SK-N-SH treated with all-trans-retinoic acid at 6 μM for 48 hours (cell line): Measurements from ENCODE around the gene KERA.

Source experiments
- ARNTL ChIP-seq: fragments of 450-650 bp; formaldehyde crosslinking; IDR thresholded peaks from 2 replicates; pipeline ENCODE4 v1.5.0; 2020; ENCODE audit warnings: low read depth, mild to moderate bottlenecking, moderate library complexity, borderline replicate concordance
- TCF4 ChIP-seq: fragments of 250-450 bp; sonication (Bioruptor Pico); IDR thresholded peaks from 2 replicates; pipeline ENCODE4 v1.8.0; 2021; ENCODE audit warnings: mild to moderate bottlenecking, moderate library complexity, borderline replicate concordance
- ZFP3 ChIP-seq: fragments of 250-450 bp; sonication (Bioruptor Pico); IDR thresholded peaks from 2 replicates; pipeline ENCODE4 v1.5.0; 2020; ENCODE audit warnings: mild to moderate bottlenecking, moderate library complexity
- ZNF8 ChIP-seq: fragments of 450-650 bp; formaldehyde crosslinking; IDR thresholded peaks from 2 replicates; pipeline ENCODE4 v1.5.0; 2020; ENCODE audit warnings: mild to moderate bottlenecking, moderate library complexity

GRCh38 chr12:91043408-91043807 lies 14.4 kb downstream of the KERA start:
- TF ChIP-seq ARNTL (CRISPR knock-in tag) (no peak), TCF4 (CRISPR knock-in tag) (no peak), ZFP3 (CRISPR knock-in tag) (no peak), ZNF8 (no peak)
